Measurements from ENCODE around the gene OR8K5. TPM values are rescaled to one million over a fixed set of nuclear protein-coding genes. Genes with fewer than 3 reads are reported as not detected.

The OR8K5 gene, protein sequence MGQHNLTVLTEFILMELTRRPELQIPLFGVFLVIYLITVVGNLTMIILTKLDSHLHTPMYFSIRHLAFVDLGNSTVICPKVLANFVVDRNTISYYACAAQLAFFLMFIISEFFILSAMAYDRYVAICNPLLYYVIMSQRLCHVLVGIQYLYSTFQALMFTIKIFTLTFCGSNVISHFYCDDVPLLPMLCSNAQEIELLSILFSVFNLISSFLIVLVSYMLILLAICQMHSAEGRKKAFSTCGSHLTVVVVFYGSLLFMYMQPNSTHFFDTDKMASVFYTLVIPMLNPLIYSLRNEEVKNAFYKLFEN
- total RNA-seq (not detected), polyA plus RNA-seq (ENCODE audit: insufficient read length in 6 of 6) (not detected)
- long read RNA-seq, donor 1, result 0 reads
- long read RNA-seq, donor 2, result 0 reads
- long read RNA-seq, donor 3, result 0 reads
- long read RNA-seq, donor 4, result 0 reads
- long read RNA-seq, donor 5, result 0 reads
- long read RNA-seq, donor 6, result 0 reads
- long read RNA-seq, donor 7, result 0 reads
- long read RNA-seq, donor 8, result 0 reads
- long read RNA-seq, donor 9, result 0 reads
- long read RNA-seq, donor 10, result 0 reads
- long read RNA-seq, donor 11, result 0 reads
- long read RNA-seq, donor 12, result 0 reads

DNA sequence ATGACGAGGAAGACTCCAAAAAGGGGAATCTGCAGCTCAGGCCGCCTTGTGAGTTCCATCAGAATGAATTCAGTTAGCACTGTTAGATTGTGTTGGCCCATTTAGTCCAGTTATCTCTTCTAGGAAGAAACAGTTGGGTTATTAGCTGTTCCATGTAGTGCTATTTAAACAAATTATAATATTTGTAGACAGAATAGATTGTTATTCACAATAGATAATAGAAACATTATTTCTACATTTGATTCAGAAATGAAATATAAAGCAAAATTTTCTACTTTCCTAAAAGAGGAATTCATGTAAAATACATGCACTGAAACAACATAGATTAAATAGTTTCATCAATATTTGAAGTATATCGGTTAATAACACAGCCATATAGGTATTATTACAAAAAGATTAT, at the start of gene OR8K5:
OR8K5 (minus strand) TSS at position 101 of the 400 bp plus-strand sequence; CDS start at position 101, 0 bp downstream.
- H3K36me3 ChIP-seq, result no peaks in the 10 kb centered on the region
- no peak for DNase-seq
- no peaks in the 10 kb centered on the region for H3K4me1 ChIP-seq
- no peak for ATAC-seq
- H3K9me3 ChIP-seq, result peaks cover 0 to 13% of the 10 kb centered on the region in 2 donors
- intact Hi-C loops (cut with DNase I), result no loop called here
- TF ChIP-seq, protein P1, sequence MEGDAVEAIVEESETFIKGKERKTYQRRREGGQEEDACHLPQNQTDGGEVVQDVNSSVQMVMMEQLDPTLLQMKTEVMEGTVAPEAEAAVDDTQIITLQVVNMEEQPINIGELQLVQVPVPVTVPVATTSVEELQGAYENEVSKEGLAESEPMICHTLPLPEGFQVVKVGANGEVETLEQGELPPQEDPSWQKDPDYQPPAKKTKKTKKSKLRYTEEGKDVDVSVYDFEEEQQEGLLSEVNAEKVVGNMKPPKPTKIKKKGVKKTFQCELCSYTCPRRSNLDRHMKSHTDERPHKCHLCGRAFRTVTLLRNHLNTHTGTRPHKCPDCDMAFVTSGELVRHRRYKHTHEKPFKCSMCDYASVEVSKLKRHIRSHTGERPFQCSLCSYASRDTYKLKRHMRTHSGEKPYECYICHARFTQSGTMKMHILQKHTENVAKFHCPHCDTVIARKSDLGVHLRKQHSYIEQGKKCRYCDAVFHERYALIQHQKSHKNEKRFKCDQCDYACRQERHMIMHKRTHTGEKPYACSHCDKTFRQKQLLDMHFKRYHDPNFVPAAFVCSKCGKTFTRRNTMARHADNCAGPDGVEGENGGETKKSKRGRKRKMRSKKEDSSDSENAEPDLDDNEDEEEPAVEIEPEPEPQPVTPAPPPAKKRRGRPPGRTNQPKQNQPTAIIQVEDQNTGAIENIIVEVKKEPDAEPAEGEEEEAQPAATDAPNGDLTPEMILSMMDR (IDR thresholded peaks at IDR 0.05), result no peak
- H3K4me3 ChIP-seq, result no peak within 1 kb of the TSS
- H3K27me3 ChIP-seq, result no peaks in the 10 kb centered on the region
- no peak within 1 kb of the TSS for H3K27ac ChIP-seq

DNA sequence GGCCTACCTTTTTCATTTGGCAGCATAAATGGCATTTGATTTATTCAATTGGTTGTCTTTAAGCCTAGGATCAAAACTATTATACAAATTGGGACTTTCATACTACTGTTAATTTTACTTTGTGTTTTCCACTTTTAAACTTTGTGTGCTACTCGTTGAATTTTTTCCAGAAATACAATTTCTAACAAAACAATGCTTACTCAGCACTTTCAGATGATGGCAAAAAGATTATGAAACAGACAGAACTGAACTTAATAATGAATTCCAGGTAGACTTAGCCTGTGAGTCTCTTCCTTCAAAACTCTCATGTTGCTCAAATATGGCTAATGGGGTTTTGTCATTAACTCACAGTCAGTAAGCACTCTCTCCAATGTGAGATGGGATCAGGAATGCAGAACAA, 47.7 kb upstream of the OR8K5 start:
- Histone ChIP-seq H3K4me3 (no peak overlapping the region), H3K4me1 (no peaks in the 10 kb centered on the region), H3K27me3 (no peaks in the 10 kb centered on the region), H3K27ac (no peak overlapping the region), H3K9me3 (peaks cover 0 to 6% of the 10 kb centered on the region in 2 donors), H3K36me3 (no peaks in the 10 kb centered on the region)
- DNase-seq (no peak), ATAC-seq (no peak)
- TF ChIP-seq, protein P1 (IDR thresholded peaks at IDR 0.05), result no peak
- intact Hi-C loops (cut with DNase I), result no loop called here

DNA sequence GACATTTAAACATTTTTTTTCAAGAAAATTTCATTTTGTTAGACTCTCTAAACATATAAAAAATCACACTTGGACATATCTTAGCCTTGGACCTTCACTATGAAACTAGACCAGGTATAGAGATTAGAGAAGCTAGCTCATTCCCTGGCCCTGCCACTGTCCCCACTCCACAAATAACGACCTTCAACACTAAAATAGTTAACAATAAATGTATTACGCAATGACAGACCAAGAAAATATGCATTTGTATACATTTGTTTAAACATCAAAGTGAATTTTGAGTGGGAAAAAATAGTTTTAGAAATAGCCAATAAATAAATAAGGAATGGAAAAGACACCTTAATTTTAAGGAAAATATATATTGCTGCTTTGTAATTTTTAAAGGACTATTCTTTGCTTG, 37.2 kb upstream of the OR8K5 start:
- Histone ChIP-seq H3K4me1 (no peaks in the 10 kb centered on the region), H3K36me3 (no peaks in the 10 kb centered on the region), H3K4me3 (no peak overlapping the region), H3K27ac (no peak overlapping the region), H3K27me3 (no peaks in the 10 kb centered on the region), H3K9me3 (no peaks in the 10 kb centered on the region)
- no peak for DNase-seq
- intact Hi-C loops (cut with DNase I), result no loop called here
- ATAC-seq, result no peak
- TF ChIP-seq, protein P1 (IDR thresholded peaks at IDR 0.05), result no peak

DNA sequence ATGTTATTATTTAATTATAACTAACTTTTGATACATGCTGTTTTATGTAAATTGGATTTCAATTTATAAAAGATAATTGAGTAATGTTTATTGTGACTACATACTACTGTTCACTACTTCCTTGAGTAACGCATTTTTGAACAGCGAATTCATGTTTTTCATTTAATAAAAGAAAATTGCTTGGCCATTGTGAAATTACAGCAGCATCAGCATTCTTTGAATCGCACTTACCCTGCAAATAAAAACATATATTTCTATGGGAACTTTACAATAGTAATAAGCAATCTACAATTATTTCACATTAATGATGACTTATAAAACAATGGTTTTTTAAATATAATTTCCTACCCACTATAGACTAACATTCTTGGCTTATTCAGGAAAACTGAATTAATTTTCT, 36.6 kb upstream of the OR8K5 start:
- Histone ChIP-seq H3K36me3 (no peaks in the 10 kb centered on the region), H3K4me3 (no peak overlapping the region), H3K27ac (no peak overlapping the region), H3K9me3 (peaks cover 0 to 3% of the 10 kb centered on the region in 2 donors), H3K27me3 (no peaks in the 10 kb centered on the region), H3K4me1 (no peaks in the 10 kb centered on the region)
- intact Hi-C loops (cut with DNase I), result no loop called here
- DNase-seq, result no peak
- TF ChIP-seq, protein P1 (IDR thresholded peaks at IDR 0.05), result no peak
- no peak for ATAC-seq

DNA sequence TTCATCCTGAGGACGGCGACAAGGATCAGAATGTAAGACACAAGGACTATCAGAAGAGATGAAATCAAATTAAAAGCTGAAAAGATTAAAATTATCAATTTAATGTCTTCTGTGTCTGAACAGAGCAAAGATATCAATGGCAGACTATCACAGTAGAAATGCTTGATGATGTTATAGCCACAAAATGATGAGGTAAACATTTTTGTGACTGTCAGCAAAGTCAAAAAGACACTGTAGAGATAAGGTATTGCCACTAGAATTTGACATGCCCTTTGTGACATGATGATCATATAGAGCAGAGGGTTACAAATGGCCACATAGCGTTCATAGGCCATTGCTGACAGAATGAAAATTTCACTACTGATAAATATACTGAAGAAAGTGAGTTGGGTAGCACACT, 28.5 kb upstream of the OR8K5 start:
- Histone ChIP-seq H3K4me1 (no peaks in the 10 kb centered on the region), H3K4me3 (no peak overlapping the region), H3K27ac (no peak overlapping the region), H3K36me3 (no peaks in the 10 kb centered on the region), H3K27me3 (no peaks in the 10 kb centered on the region), H3K9me3 (peaks cover 0 to 14% of the 10 kb centered on the region in 2 donors)
- ATAC-seq (no peak), DNase-seq (no peak)
- TF ChIP-seq, protein P1 (IDR thresholded peaks at IDR 0.05), result no peak
- intact Hi-C loops (cut with DNase I), result no loop called here

Data from left lung (tissue), 14 donors.